Measurements from ENCODE around the gene ITSN1.

The ITSN1 gene

DNA sequence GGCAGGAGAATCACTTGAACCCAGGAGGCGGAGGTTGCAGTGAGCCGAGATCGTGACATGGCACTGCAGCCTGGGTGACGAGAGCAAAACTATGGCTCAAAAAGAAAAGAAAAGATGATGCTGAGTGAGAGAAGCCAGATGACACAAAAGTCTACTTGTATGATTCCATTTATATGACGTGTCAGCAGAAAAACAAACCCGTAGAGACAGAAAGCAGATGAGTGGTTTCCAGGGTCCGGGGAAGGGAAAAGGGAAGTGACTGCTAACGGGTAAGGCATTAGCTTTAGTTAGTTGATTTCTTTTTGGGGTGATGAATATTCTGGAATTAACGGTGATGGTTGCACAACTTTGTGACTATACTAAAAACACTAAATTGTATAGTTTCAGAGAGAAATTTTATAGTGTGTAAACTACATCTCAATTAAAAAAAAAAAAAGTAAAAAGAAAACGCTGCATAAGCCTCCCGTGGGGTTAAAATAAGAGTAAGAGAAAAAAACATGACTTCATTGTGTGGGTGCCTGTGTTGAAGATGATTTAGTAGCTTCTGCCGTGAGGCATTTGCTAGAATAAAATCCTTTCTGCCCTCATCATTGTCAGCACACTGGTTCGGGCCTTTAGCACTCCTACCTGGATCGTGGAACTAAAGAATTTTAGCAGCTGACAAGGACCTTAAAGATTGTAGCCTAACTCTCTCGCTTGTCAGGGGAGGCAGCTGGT, 298.0 kb downstream of the ITSN1 start:
- no peak for FAIRE-seq

DNA sequence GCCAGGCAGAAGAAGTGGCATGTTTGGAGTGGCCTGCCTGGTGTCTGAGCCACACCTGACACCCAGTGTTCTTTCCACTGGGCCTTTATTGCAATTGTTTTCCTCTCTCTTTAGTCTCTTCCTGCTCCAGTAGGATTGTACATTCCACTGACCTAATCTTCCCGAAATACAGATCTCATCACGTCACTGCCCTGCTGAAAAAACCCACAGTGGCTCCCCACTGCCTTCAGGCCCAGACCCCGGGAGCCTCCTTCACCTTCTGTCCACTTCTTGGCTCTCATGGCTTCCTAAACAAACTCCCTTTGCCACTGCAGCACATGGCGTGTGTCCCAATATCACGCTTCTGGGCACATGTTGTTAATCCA, 298.6 kb downstream of the ITSN1 start:
- FAIRE-seq: no peak

DNA sequence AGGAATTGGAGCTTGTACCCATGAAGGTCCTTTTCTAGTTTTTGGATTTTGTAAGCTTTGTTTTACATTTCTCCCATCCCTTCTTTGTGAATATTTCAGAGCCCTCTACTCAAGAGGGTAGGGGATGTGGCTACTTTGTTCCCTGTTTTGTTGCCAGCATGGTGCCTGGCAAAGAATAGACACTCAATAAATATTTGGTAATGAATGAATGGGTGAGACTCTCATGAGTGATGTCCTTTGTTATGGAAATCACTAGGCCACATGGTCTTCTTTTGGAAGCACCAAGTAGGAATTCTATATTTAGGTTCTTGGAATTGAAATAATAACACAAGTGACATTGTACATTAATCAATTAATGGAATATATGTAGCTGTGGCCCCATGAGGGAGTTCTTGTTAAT, 300.1 kb downstream of the ITSN1 start:
- FAIRE-seq: no peak

DNA sequence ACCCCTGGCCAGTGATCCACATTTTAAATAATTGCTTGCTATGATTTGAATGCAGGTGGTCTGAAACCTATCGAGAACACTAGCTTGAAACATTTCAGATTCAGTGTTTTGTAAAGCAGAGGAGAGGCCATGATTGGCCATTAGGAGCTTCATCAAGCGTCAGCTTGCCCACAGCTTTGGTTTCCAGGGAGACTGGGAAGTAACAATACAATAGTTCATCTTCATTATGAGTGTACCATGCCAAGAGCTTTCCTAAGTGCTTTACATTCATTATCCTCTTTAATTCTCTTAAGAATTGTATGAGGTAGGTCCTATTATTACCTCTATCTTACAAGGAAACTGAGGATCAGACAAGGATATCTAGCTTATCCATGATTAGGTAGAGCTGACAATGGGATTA, 301.0 kb downstream of the ITSN1 start:
- FAIRE-seq: no peak

DNA sequence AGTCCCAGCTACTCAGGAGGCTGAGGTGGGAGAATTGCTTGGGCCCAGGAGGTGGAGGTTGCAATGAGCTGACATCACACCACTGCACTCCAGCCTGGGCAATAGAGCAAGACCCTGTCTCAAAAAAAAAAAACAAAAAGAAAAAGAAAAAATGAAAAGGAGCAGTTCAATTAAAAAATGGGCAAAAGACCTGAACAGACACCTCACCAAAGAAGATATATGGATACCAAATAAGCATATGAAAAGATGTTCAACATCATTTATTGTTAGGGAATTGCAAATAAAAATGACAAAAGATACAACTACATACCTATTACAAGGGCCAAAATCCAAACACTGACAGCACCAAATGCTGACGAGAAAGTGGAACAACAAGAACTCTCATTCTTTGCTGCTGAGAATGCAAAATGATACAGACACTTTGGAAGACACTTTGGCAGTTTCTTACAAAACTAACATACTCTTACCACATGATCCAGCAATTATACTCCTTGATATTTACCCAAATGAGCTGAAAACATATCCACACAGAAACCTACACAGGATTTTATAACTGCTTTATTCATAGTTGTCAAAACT, 302.0 kb downstream of the ITSN1 start:
- no peak for FAIRE-seq

DNA sequence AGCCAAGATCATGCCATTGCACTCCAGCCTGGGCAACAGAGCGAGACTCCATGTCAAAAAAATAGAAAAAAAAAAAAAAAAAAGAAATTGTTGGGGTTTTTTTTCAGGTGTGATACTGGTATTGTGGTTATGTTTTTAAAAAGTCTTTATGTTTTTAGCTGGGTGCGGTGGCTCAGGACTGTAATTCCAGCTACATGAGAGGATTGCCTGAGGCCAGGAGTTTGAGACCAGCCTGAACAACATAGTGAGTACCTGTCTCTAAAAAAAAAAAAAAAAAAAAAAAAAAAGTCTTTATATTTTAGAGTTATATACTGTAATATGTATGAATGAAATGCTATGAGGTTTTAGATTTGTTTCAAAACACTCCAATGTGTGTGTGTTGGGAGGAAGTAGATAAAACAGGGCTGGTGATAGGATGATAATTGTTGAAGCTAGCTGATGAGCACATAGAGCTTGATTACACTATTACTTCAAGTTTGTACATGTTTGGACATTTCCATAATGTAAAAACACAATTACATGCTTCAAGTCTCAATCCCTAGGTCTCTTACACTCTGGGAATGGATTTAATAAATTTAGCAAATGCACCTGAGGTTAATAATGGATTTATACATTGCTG, 303.5 kb downstream of the ITSN1 start:
- no peak for FAIRE-seq

DNA sequence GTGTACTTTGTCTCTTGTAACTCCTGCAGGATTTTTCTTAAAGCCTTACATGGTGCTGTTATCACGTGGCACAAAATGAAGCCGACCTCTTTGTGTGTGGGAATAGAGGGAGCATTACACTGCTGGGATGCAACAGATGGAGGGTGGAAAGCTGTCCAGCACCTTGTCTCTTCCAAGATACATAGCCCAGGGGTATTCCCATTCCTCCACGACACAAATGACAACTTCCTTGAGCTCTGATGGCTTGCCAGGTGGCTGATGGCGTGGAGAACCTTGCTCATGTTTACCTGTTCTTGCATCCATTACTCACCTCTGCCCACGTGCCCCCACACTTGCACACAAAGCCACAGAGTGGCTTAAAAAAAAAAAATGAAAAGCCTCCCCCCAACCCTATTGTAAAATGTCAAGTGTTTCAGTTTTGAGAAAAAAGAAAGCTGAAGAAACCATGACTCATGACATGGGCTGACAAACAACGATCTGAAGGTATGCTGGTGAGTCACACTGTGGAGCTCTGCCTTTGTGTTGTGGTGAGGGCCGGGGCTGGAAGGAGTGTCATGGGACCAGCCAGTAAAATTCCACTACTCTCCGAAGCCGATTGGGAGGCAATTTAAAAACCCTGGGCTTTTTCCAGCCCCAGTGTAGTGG, 305.3 kb downstream of the ITSN1 start:
- FAIRE-seq: no peak

DNA sequence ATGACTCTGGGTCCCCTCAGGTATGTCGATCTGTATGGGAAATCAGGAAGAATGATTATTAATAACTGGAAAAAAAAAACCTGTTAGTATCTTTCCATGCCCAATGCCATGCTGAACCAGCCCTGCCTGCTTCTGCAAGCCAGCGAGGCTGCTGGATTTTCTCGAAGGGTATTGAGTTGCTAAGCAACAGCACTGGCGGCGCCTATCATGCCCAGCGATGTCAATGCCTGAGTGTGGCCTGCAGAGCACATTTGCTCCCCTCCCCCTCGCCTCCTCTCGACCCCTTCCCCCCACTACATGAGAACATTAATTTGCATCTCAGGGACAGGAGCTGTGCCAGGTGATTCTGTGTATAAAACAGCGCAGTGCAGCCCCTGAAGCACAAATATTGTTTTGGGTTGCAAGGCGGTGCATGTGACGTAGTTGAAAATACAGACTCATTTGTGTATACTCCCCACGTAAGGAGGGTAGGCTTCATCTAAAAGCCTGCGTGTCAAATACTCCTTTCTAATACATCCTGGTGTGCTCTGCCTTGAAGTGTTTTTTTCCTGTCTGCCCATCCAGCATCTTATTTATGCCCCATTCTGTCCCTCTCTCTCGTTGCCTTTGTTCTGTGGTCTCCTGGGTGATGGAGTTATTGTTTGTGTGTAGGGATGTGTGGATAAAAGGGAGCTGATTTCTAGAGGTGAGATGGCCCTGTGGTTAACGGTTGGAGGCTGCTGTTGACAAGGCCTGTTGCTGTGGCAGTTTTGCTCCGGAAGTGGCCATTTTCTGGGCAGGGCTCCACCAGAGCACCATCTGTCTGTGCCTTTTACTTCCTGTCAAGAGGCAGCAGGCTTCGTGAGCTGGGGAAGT, 306.0 kb downstream of the ITSN1 start:
- FAIRE-seq: no peak

DNA sequence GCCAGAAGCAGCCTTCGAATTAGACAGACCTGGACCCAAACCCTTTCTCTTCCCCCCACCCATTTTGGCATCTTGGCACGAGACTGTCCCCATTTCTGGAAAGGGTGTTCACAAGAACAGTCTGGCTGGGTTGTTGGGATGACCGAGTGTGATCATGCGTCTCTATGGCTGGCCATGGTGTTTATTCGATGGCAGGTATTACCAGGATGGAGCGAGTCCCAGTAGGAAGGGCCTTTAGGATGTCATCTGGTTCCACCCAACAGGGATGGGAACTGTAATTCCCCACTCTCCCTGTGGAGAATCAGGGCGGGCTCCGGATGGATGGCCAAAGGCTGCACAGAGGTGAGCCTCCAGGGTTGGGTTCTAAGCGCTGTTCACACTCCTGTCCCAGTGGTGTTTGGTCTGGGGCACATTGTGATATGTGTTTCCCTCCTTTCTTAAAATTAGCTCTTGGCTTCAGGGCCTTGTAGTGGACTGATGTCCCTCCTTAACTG, 306.7 kb downstream of the ITSN1 start:
- FAIRE-seq: no peak
